Measurements from ENCODE around the gene BRINP1.

GRCh38 chr9:119368179-119368578 is 1.1 kb downstream of the BRINP1 start:
- TF ChIP-seq POLR2AphosphoS5 (IDR thresholded peaks at IDR 0.05) (no peak), CTCF (IDR thresholded peaks at IDR 0.05) (no peak), POLR2A (IDR thresholded peaks at IDR 0.05) (no peak), EP300 (IDR thresholded peaks at IDR 0.05; ENCODE audit: low read depth) (no peak)
